GM19023 (cell line): ENCODE data around the gene KIF18B.
"Not testable (repeated sequence)": the region's sequence is repeated elsewhere in the genome, so short reads cannot be mapped to it uniquely, and the experiment has no call there.

Experiments
- ATAC-seq: cut with Tn5 transposase; IDR thresholded peaks from one replicate; pipeline ENCODE4 v1.9.1; 2021; ENCODE audit warnings: mild to moderate bottlenecking, moderate library complexity; ENCODE audit not compliant: unreplicated experiment

Gene KIF18B

DNA sequence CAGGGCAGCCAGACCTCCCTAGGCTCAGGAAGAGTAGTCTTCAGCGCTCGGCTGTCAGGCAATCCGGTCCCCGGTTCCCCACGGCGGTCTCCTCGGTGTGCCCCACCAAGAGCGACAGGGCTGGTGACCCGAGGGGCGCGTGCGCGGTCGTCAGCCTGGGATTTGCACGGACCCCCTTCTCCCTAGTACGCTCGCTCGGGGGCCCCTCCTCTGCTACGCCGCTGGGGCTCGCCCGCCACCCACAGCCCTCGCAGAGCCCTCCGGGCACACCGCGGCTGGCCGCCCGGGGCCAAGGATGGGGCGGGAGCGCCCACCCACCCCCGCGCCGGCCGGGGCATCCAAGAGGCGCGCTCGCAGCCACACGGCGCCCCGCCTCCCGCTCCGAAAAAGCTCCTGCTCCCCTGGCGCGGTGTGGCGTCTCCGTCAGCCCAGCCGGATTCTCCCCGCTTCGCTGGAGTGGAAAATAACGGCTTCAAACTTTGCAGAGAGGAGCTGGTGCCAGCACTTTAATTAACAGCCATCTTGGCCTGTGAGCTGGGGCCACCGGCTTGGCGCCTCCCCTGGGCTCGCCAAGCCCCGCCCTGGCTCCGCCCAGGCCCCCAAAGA, 22.7 kb upstream of the KIF18B start:
- no peak for ATAC-seq

GRCh38 chr17:44969144-44969780, 21.7 kb upstream of the KIF18B start:
- ATAC-seq, result no peak

GRCh38 chr17:44968225-44969143, 20.9 kb upstream of the KIF18B start, which contains the start of gene C1QL1:
C1QL1 (minus strand) TSS chr17:44968303; CDS start chr17:44968048, 255 bp downstream.
- ATAC-seq, result peak; percentile 85

DNA sequence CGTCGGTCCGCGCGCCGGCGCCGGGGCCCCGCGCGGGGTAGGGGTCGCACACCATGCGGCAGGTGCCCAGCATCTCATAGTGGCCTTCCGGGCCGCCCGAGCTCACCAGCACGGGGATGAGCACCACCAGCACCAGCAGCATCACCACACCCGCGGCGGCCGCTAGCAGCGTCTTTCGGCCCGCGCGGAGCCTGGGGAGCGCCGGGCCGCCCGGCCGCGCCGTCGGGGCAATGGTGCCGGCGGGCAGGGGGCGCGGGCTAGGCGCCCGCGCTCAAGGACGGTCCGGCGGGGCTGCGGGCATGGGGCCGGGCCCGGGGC, 20.3 kb upstream of the KIF18B start:
- ATAC-seq, result no peak

DNA sequence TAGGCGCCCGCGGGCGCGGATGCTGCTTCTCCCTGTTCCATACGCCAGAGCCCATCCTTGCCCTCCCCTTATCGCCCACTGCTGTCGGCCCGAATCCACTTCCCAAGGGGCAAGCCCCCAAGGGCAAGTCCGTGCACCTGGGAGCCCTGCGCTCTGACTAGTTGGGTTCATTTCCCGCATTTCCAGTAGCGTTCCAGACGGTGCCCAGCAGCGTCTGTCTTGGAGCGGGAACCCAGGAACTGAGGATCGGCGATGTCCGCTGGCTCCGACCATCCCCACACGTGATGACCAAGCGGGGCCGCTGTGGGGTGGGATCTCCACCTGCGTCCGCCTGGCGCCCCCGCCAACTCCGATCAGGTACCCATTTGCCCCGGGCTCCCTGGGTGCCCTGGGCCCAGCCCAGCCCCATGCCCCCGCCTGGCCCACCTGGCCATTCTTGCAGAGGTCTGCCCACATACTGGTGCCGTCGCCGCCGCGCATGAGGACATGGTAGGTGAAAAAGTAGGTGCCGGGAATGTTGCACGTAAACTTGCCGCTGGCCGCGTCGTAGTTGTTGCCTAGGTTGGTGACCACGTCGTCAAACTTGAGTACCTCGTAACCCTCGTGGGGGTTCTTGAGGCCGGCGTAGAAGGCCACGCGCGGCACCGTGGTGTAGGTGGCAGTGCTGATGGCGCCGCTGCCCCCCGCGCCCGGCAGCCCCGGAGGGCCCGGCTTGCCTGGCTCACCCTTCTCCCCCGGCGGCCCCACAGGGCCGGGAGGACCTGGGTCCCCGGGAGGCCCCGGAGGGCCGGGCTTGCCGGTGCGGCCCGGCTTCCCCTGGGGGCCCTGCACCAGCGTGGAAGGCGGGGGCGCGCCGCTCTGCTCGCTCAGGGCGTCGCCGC, 19.7 kb upstream of the KIF18B start:
- ATAC-seq, result no peak

DNA sequence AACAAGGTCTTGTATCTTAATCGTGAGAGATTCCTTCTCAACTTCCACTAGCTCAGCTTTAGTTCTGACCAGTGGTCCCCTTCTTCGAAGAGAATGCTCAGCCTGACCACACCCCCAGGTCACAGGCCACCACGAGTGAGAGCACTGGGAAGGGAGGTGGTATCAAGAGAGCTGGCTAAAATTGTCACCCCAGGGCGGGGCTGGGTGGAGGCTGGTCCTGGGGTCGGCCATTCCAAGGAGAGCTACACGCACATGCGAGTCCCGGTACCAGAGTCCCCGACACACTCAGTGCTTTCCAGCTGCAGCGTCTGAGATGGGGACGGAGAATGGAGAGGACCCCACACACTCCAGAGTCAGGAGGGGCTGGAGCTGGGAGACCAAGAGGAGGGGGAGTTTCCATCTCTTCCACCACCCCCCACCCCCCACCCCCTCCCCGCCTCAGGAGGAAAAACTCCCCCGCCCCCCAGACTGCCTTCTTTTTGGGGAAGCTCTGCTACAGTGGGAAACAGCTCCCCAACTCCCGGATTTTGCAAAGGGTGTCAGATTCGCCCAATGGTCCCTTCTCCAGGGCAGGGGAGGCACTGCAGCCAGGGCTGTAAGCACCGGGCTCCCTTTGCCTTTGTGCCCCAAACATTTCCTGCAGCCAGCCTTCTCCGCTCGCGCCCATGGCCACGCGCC, 18.9 kb upstream of the KIF18B start:
- ATAC-seq, result no peak

DNA sequence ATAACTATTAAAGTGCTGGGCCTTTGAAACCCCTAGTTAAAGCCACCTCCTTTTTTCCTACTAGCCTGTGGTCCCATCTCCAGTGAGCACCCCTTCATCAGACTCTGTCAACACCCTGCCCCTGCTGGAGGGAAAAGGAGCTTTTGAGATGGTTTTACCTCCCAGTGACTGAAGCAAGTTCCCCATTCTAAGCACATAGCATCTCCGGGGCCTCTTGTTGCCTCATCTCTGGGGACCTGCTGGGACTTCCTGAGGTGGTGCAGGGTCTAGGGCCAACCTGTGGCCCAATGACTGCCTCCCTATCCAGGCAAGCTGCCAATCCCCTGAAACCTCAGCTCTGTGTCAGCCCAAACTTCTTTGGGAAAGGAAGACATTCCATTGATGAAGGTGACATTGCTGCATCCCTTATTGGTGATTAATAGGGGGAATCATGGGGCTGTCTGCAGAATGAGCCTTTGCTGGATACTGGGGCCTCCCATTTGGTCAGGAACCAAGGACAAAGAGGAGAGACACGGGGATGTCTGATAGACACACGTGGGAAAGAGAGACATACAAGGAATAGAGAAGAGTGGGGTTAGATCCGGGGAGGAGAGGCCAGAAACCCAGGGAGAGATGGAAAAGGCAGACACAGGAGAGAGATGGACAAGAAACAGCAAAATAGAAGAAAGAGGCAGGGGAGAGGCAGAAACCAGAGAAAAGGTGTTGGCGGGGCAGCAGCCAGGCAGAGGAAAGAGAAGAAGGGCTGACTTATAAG, 18.1 kb upstream of the KIF18B start:
- no peak for ATAC-seq

GRCh38 chr17:44961921-44962350, 14.4 kb upstream of the KIF18B start:
- ATAC-seq, result no peak

DNA sequence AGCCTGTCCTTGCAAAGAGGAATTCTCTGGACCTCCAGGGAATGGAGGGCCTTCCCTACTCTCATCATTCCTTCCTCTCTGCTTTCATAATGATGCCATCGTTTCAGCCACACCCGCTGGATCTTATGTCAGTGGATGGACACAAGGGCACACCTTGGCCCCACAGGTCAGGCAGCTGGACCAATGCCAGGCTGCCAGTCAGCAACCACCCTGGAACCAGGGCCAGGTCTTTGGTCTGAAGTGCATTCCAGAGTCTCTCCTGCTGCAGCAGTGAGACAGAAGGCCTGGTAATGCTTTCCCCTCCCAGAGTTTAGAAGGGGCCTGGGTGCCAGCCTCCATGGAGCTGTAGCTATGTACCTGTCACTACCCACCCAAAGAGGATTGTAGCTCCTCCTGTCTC, 13.1 kb upstream of the KIF18B start:
- ATAC-seq, result no peak

DNA sequence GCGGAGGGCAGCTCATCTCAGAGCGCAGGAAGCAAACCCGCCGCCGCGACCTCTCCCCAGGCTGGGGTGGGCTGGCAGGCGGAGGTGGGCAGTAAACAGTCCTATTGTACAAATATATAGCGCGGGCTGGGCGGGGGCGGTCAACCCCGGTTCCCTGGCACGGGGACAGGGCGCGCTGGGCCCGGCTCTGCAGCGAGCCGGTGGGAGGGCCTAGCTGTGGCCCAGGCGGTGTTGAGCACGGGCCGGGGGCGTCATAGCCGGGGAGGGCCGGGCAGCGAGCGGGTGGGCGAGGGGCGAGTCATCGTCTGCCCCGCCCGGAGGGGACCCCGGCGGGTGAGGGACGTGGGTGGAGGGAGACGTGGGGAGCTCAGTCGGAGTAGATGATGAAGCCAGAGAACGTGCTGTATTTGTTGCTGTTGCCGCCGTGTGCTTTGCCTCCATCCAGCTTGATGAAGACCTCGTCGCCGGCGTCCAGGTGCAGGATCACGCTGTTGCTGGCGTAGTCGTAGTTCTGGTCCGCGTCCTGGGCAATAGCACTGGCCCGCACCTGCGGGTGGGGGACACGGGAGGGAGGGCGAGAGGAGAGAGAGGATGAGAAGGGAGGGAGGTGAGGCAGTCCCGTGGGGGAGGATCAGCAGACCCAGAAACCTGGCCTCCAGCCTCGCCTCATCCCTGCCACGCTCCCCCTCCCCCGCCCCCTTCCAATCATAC, 12.4 kb upstream of the KIF18B start:
- no peak for ATAC-seq

DNA sequence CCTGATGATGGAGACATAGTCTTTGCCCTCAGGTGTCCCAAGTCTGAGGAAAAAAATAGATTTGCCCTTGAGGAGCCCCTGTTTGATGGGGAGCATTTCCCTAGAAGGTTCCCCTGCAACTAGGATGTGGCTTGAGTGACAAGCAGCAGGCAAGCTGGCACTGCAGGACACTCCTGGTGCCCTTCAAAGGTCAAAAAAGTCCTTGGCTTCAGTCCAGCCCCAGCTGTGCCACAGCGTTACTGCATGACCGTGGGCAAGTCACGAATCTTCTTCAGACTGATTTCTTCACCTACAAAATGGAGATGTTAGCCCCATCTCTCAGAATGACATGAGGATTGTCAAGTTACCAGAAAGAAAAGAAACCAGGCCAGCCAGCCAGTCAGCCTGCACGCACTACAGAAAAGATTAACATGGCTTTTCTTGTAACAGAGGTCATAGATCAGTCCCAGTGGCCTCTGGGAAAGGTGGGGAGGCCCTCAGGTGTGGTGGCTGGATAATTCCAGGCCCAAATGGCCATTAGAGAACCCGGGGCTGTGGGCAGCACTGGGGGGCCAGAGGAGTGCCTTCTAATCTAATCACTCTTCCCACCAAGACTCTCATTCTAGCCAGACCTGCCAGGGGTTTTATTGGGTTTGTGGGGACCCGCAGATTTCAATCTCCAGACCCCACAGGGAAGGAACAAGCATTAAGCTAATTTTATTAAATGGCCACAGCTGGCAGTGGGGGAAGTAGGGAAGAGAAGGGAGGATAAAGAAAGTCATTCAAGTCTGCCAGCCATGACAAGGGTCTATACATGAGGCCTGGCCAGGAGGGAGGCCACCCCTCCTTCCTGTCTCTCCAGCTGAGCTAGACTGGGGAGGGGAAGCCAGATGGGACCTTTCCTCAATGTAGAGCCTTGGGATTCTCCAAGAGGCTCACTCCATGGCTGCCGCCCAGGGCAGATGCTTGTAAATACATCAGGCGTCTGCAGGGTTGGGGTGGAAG, 9.7 kb upstream of the KIF18B start:
- no peak for ATAC-seq

DNA sequence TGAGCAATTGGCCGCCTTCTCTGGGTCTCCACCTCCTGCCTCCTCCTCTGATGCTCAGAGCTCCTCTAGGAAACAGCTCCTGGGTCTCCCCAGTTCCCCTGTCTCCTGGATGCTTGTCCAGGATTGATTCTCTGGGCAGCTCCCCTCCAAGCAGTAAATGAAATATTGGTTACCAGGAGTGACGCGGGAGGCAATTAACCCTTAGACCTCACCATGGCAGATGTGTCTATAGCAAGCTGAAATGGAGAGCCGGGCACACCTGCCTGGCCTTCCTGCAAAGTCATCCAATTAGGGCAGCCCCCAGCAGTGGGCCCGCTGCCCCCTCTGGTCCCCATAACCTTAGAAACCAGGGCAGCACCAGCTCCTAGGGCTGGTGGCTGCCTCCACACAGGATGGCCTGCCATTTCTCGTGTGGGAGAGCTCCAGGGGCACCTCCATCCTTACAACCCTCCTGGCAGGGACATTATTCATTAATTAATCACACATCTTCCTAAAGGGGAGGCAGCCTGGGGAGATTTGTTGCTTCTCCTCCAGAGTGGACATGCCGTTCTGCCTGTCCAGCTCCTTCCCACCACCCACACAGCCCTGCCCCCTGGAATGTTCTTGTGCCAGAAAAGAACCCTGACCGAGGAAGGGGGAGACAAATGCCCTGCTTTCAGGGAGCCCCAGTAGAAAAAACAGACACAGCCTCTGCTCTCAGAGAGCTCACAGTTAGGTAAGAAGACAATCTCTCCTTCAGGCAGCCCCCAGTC, 8.3 kb upstream of the KIF18B start:
- no peak for ATAC-seq

- ATAC-seq, result no peak
These were observed 5.4 kb upstream of the KIF18B start for GRCh38 chr17:44952946-44953475.

- no peak for ATAC-seq
These were observed 782 bp upstream of the KIF18B start for GRCh38 chr17:44948315-44948795.

DNA sequence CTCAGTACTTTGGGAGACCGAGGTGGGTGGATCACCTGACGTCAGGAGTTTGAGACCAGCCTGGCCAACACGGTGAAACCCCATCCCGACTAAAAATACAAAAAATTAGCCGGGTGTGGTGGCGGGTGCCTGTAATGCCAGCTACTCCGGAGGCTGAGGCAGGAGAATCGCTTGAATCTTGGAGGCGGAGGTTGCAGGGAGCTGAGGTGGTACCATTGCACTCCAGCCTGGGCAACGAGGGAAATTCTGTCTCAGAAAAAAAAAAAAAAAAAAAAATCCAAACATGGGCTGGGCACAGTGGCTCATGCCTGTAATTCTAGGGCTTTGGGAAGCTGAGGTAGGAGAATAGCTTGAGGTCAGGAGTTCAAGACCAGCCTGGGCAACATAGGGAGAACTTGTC, 1.9 kb downstream of the KIF18B start:
- not testable (repeated sequence) for ATAC-seq

DNA sequence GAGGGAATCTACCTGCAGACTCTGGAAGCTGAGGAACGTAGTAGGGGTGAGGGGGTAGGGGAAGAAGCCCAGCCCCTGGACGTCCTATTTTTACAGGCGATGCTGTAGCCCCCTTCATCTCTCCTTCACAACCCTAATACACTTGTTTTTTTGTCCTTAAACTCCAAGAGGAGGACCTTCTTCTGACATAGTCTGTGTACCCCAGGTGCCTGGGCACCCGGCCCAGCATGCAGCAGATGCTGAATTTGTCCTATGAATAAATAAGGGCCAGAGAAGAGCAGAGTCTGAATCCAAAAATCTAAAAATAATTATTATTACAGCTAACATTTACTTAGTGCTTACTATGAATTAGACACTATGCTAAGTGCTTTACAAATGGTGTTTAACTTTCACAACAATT, 5.1 kb downstream of the KIF18B start:
- no peak for ATAC-seq
